Measurements from ENCODE around the gene ZFAND3. TPM values are rescaled to one million over a fixed set of nuclear protein-coding genes. Genes with fewer than 3 reads are reported as not detected.

The ZFAND3 gene
- total RNA-seq, 1 experiment from 2014 or later = 47.2 TPM

DNA sequence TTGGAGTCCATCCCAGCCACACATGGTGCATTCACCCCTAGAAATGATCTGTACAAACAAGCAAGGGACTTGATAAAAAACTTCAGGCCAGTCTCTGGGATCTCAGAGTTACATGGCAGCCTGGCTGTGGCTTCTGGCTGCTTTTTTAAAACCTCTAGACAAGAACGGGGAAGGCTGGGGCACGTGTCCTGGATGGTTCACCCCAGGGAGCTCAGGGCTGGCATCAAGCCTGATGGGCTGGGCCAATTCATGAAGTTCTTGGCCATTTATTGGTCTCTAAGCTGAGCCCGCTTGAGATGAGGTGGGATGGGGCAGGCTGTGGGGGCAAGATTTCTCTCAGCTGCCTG, 10.4 kb upstream of the ZFAND3 start:
- ATAC-seq (no peak), DNase-seq (ENCODE audit: low read depth, low spot score) (no peak)
- Histone ChIP-seq H3K9ac (ENCODE audit: low read length) (no peak overlapping the region), H3K9me2 (ENCODE audit: insufficient read depth) (no peaks in the 10 kb centered on the region), H3K36me3 (ENCODE audit: control insufficient read depth in 1 of 2, insufficient read depth in 2 of 2, low read length in 2 of 2) (no peaks in the 10 kb centered on the region), H3K4me1 (ENCODE audit: control insufficient read depth in 1 of 2, insufficient read depth in 2 of 2, low read length in 2 of 2) (peaks cover 0 to 4% of the 10 kb centered on the region in 2 experiments; a peak in 3 of 4 replicates), H2AFZ (ENCODE audit: low read depth, low read length, poor library complexity, severe bottlenecking) (no peak overlapping the region), H3K27me3 (ENCODE audit: insufficient read depth, low read length) (peaks cover 4% of the 10 kb centered on the region; the same call in 1 of the 2 replicates), H3K9me3 (ENCODE audit: control insufficient read depth in 1 of 2, insufficient read depth in 1 of 2, low read depth in 1 of 2, low read length in 2 of 2) (no peaks in the 10 kb centered on the region), H3K4me2 (ENCODE audit: low read length) (no peak overlapping the region), H3K27ac (ENCODE audit: low read depth, low read length) (no peak overlapping the region), H3K4me3 (replicated peaks in 1 of 2; ENCODE audit: low read depth in 1 of 2, low read length in 2 of 2) (no peak overlapping the region), H4K20me1 (ENCODE audit: insufficient read depth) (no peaks in the 10 kb centered on the region), H3K79me2 (ENCODE audit: insufficient read depth, low read length) (no peaks in the 10 kb centered on the region)
- ChIA-PET RAD21 (ENCODE audit: low non-redundant PET in 1 of 2, low total read pairs in 2 of 2, uncharacterized antibody in 2 of 2, unreplicated experiment in 2 of 2) (no interaction called here), POLR2A (no interaction called here), CTCF (no interaction called here)
- TF ChIP-seq SP1 (IDR thresholded peaks at IDR 0.05; ENCODE audit: low read depth) (no peak), ATF3 (IDR thresholded peaks at IDR 0.05) (no peak), FOSL1 (IDR thresholded peaks at IDR 0.05; ENCODE audit: low read depth) (no peak), YY1 (IDR thresholded peaks at IDR 0.05; ENCODE audit: extremely low read depth, insufficient replicate concordance, low read depth, low read length) (no peak), EGR1 (IDR thresholded peaks at IDR 0.05; ENCODE audit: low read depth) (no peak), CBX3 (IDR thresholded peaks at IDR 0.05; ENCODE audit: low read depth) (no peak), RAD21 (IDR thresholded peaks at IDR 0.05; ENCODE audit: low read depth) (no peak), POLR2A (IDR thresholded peaks at IDR 0.05; ENCODE audit: borderline replicate concordance, extremely low read depth, insufficient read depth, insufficient read length) (no peak), POLR2AphosphoS5 (IDR thresholded peaks at IDR 0.05; ENCODE audit: low read depth, low read length) (no peak), CTCF (IDR thresholded peaks at IDR 0.05 in 2 of 3, conservative IDR thresholded peaks at IDR 0.05 in 1 of 3; ENCODE audit: borderline replicate concordance in 1 of 3, insufficient read depth in 1 of 3, low read depth in 2 of 3, low read length in 2 of 3) (no peak), MAX (IDR thresholded peaks at IDR 0.05) (no peak), ZFX (IDR thresholded peaks at IDR 0.05) (no peak), SRF (IDR thresholded peaks at IDR 0.05; ENCODE audit: low read depth) (no peak), SIN3A (IDR thresholded peaks at IDR 0.05; ENCODE audit: low read depth) (no peak), ELF1 (IDR thresholded peaks at IDR 0.05; ENCODE audit: borderline replicate concordance, low read depth) (no peak), TCF7L2 (IDR thresholded peaks at IDR 0.05; ENCODE audit: borderline replicate concordance, extremely low read depth, insufficient read depth, insufficient read length) (no peak), ZNF274 (IDR thresholded peaks at IDR 0.05; ENCODE audit: low read depth, low read length) (no peak), JUND (IDR thresholded peaks at IDR 0.05) (no peak)
- TF ChIP-seq, protein P1, sequence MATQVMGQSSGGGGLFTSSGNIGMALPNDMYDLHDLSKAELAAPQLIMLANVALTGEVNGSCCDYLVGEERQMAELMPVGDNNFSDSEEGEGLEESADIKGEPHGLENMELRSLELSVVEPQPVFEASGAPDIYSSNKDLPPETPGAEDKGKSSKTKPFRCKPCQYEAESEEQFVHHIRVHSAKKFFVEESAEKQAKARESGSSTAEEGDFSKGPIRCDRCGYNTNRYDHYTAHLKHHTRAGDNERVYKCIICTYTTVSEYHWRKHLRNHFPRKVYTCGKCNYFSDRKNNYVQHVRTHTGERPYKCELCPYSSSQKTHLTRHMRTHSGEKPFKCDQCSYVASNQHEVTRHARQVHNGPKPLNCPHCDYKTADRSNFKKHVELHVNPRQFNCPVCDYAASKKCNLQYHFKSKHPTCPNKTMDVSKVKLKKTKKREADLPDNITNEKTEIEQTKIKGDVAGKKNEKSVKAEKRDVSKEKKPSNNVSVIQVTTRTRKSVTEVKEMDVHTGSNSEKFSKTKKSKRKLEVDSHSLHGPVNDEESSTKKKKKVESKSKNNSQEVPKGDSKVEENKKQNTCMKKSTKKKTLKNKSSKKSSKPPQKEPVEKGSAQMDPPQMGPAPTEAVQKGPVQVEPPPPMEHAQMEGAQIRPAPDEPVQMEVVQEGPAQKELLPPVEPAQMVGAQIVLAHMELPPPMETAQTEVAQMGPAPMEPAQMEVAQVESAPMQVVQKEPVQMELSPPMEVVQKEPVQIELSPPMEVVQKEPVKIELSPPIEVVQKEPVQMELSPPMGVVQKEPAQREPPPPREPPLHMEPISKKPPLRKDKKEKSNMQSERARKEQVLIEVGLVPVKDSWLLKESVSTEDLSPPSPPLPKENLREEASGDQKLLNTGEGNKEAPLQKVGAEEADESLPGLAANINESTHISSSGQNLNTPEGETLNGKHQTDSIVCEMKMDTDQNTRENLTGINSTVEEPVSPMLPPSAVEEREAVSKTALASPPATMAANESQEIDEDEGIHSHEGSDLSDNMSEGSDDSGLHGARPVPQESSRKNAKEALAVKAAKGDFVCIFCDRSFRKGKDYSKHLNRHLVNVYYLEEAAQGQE (IDR thresholded peaks at IDR 0.05; ENCODE audit: low read depth) = no peak
- intact Hi-C loops (cut with micrococcal nuclease) = no loop called here
- no TSS peak for BruUV-seq (replicated peaks)
